ENCODE results near the gene NT5DC3.
A peak's percentile ranks its signal among the peaks of the same experiment; 100 is the strongest.
"Not testable (repeated sequence)": the region's sequence is repeated elsewhere in the genome, so short reads cannot be mapped to it uniquely, and the experiment has no call there.

The NT5DC3 gene

DNA sequence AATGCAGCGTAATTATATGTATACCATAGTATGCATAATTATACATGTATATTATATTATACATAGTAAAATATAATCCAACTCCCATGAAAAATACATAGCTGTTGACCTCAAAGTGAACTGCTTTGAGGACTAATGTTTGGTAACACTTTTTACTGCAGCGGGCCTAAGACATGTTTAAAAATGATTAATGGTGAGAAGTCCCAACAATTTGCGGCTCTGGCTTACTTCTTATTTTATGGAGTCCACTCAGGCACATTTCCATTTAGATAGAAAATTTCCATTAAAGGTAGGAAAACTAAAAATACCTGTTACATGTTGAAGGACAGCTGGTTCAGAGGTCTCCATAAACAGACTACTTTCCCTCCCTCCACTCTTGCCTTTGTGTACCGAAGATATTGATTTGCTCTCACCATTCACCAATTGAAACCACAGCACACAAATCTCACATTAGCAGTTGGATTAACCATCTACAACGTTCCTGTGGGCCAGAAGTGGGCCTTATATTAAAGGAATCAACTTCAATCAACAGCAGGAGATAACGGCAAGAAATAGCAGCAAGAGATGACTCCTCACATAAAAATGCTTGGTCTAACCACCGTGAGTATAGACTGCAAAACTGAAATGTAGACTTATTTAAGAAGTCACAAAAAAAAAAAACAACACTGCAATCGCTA, 14.1 kb upstream of the NT5DC3 start:
- DNase-seq: no peak

- no peak for DNase-seq
Measured at GRCh38 chr12:103854372-103854973, 13.4 kb upstream of the NT5DC3 start.

DNA sequence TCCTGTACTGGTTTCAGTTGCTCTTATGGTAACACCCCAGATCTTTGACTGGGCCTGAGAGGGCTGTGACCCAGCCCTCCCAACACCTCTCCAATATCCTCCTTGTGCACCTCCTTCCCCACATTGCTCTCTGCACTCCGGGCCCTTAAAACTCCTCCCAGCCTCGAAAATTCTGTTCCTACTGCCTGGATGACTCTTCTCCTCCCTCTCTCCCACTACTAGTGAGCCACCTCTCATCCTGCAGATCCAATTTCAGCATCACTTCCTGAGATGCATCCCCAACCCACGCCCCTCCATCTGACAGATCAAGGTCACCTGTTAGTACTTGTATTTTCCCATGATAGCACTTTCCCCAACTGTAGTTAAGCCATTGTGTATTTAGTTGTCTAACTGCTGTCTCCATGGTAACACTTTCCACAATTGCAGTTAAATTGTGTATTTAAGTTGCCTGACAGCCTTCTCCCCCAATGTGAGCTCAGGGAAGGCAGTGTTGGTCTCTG, 11.5 kb upstream of the NT5DC3 start:
- DNase-seq: peak; percentile 96

- DNase-seq: no peak
Measured at GRCh38 chr12:103851127-103851526, 10.1 kb upstream of the NT5DC3 start.

DNA sequence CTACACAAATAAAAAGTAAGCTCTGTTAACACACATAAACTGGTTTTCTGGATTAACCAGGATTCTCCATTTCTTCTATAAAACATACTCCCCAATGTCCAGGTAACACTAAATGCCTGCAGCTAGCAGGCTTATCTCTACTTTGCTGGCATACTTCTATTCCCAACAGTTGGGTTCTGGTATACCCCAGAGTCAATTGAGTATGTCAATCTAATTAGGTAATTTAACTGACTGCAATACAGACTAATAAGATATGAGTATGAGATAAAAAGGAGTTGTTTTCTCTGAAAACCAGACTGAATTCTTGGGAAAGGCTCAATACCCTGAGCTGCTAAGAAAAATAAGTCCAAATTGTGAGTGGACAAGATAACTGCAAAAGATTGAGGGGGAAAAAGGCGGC, 9.4 kb upstream of the NT5DC3 start:
- DNase-seq: no peak

GRCh38 chr12:103848917-103849491, 8.0 kb upstream of the NT5DC3 start:
- no peak for DNase-seq

DNA sequence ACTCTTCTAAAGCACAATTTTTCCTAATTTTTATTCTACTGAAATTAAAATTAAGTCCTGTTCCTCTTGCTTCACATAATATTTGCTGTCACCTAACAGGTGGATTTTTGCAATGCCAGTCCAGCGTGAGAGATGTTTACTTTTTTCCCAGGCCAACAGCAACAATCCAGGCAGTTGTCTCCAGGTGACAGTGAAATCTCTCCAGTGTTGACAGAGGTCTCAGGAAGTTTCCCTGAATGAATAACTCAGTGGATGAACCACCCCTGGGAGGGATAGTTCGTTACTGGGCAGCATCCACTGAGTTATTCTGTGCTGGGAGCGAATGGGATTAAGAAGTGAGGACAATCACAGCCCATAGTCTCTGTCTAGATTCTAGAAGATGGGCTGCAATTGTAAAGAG, 7.1 kb upstream of the NT5DC3 start:
- no peak for DNase-seq

- no peak for DNase-seq
Measured at GRCh38 chr12:103846415-103846814, 5.4 kb upstream of the NT5DC3 start.

DNA sequence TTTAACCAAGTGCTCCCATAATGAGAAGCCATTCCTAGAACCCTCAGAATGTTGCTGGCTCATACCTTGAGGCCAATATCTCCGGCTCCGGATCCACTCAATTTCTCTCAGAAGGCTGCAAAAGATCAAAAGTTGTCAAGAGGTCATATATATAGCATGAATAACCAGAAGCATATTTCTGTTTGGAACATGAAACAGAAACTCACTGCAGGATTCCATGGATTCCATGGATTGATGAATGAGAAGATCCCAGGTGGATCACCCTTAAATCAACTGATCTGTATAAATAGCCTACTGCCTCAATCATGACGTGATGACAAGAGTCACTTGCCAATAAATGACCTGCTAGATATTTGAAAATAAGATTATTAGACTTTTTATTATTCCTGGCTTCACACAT, 3.3 kb upstream of the NT5DC3 start:
- DNase-seq: no peak

DNA sequence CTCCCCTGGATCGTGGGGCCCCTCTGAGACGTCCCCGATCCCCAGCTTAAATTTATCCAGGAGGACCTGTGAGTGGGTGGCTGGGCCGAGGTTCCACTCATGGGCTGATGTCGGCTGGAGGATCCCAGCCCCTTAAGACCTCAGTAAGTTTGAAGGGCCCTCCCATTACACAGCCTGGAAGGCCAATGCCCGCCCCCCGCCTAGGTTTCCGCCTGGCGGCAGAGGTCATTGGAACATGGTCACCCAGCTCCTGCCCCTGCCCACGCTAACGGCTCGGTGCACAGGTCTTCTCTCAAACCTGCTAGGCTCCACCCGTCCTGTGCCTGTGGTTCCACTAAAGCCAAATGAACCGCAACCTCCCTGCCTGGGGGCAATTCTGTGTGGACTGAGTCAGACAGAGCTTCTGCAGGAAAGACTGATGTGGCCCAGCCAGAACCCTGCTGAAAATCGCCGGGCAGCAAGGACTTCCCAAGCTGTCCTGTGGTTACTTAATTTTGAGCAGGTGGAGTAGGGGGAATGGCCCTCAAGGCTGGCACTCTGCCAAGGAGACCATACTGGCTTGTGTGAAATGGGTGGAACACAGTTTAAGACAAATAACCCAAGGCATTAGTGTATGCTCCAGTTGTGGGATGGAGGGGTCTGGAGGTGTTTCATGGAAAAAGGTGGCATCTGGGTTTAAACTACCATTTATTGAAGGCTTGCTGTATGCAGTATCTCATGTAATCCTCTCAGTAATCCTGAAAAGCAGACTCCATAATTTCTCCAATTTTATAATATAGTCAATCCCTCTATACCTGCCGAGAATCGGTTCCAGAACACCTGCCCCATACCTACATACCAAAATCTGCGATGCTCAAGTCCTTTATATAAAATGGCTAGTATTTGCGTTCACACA, 903 bp upstream of the NT5DC3 start:
- no peak for DNase-seq

DNA sequence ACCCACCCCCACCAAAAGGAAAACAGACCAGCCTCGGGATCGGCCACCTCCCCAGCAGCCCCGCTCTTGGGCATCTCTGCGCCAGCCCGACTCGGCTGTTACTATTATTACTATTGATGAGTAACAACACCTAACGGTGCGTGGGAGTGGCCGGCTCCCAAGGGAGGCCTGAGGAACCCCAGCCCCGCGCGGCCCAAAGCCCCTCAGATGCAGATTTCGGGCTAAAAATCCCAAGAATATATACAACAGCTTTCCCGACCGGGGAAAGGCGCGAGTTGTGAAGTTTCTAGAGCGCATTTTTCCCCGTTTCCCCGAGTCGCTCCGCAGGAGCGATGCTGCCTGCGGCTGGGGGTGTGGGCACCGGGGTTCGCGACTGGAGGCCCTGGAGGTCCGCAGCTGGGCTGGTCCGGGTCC, 565 bp downstream of the NT5DC3 start:
- no peak for DNase-seq

- no peak for DNase-seq
Measured at GRCh38 chr12:103839609-103840461, 1.2 kb downstream of the NT5DC3 start.

DNA sequence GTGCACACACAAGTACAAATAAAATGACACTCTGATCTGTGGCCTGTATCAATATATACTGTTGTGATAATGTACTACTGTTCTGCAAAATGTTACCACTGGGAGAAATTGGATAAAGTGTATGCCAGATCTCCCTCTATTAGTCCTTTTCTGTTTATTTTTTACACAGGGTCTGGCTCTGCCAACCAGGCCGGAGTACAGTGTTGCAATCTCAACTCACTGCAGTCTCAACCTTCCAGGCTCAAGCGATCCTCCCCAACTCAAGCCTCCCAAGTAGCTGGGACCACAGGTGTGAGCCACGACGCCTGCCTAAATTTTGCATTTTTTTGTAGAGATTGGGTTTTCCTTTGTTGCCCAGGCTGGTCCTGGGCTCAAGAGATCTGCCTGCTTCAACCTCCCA, 1.9 kb downstream of the NT5DC3 start:
- no peak for DNase-seq

DNA sequence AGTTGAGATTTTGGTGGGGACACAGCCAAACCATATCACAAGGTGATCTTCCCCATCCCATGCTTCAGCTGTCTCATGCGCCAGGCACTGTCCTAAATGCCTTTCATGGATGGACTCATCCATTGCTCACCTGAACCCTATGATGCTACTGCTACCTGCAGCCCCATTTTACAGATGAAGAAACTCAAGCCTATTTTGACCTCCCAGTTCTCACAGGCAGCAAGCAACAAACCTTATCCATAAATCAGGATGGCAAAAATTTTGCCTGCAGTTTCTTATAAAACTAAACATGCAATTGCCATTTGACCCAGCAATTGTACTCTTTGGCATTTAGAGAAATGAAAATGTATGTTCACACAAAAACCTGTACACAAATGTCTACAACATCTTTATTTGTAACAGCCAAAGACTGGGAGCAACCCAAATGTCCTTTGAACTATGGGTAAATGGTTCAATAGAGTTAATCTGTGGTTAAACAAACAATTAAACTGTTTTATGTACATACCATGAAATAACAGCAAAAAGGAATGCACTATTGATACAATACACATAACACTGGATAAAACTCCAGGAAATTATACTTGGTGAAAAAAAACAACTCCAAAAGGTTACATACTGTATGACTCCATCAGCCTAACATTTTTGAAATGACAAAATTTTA, 2.6 kb downstream of the NT5DC3 start:
- DNase-seq: no peak

GRCh38 chr12:103836345-103836744, 4.7 kb downstream of the NT5DC3 start:
- no peak for DNase-seq

DNA sequence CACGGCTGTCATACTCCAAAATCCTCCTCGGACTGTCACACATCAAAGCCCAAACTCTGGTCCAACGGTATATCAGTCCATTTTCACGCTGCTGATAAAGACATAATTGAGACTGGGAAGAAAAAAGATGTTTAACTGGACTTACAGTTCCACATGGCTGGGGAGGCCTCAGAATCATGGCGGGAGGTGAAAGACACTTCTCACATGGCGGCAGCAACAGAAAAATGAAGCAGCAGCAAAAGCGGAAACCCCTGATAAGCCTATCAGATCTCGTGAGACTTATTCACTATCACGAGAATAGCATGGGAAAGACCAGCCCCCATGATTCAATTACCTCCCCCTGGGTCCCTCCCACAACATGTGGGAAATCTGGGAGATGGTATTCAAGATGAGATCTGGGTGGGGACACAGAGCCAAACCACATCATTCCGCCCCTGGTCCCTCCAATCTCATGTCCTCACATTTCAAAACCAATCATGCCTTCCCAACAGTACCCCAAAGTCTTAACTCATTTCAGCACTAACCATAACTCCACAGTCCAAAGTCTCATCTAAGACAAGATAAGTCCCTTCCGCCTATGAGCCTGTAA, 5.2 kb downstream of the NT5DC3 start:
- DNase-seq: not testable (repeated sequence)

GRCh38 chr12:103834942-103835341, 6.1 kb downstream of the NT5DC3 start:
- DNase-seq: no peak

DNA sequence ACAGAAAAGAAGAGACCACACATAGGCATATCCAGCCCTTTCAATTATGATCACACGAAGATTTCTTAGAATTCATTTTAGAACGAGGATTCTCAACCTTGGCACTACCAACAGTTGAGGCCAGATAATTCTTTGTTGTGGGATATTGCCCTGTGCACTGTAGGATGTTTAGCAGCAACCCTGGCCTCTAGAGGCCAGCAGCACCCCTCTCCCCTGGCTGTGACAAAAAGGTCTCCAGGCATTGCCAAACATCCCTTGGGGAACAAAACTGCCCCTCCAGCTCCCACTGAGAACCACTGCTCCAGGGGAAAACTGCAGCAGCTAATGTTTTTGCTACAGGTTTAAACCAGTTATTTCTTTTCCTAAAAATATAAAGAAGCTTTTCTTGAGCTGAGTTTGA, 7.1 kb downstream of the NT5DC3 start:
- DNase-seq: no peak

- no peak for DNase-seq
Measured at GRCh38 chr12:103833095-103833775, 7.8 kb downstream of the NT5DC3 start.

DNA sequence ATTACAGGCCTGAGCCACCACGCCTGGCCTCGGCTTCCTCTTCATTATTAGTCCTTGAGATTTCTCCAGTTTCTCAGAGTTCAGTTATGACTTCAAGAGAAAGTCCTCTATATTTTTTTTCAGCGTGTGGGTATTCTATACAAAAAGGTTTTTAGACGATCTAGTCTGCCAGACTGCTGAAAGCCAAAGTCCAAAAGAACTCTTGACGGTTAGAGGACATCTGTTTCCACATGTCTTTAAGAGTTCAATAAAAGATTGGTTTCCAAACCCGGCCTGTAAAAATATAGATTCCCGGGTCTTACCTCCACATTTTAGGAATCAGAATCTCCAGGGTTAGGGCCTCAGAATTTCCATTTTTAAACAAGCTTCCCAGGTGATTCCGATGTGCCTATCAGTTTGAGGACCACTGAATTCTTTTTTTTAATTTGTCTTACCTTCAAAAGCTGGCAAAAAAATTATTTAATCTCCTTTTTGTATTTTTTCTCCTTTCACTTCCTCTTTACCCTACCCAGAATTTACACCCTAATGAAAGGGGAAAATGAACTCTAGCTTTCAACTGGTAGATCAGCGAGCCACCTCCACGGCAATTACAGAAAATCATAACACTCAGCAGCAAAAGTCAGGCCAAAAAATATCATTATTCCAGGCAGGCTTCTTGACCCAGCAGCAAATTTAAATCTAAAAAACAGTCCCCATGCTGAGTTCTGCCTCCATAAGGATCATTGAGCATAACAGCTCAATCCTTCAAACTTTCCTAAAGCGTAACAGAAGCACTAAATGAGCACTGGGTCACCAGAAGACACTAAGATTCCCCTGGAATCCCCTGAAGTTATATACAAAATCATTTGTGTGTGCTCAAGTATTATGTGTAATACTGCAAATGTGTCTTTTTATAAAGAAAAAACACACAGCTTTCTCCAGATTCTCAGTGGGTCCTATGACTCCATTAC, 8.7 kb downstream of the NT5DC3 start:
- DNase-seq: no peak
